B cell (primary cell): Measurements from ENCODE around the gene CEP44. TPM values are rescaled to one million over a fixed set of nuclear protein-coding genes. Genes with fewer than 3 reads are reported as not detected.

Experiments used
- ATAC-seq: fragments of 200-7000 bp; cut with Tn5 transposase; one replicate; pipeline ENCODE4 v1.10.0; 2021; ENCODE audit warnings: low read depth, mild to moderate bottlenecking, moderate number of reproducible peaks, moderate library complexity
- CTCF ChIA-PET: fragments of 350-600 bp; sonication (Branson Sonifier 250); formaldehyde crosslinking; loops from one replicate; lab custom pipeline; 2021; ENCODE audit warnings: antibody characterized with exemption, inconsistent platforms; lab: Charles Lee
- POLR2A ChIA-PET: fragments of 350-600 bp; sonication (Branson Sonifier 250); formaldehyde crosslinking; loops from one replicate; lab custom pipeline; 2021; ENCODE audit warnings: antibody characterized with exemption; lab: Charles Lee
- DNase-seq: peaks from one replicate; pipeline ENCODE4 v3.0.0; 2013
- H2AFZ ChIP-seq: 2 replicates; pipeline ENCODE4 v1.6.1; 2012; ENCODE audit warnings: mild to moderate bottlenecking, low read depth, low read length; ENCODE audit not compliant: insufficient read depth, poor library complexity, severe bottlenecking
- H3K27ac ChIP-seq, 2 donors: 1 replicate in 1 of 2; 2 replicates in 1 of 2; pipeline ENCODE4 v1.5.1; 2012 to 2013; ENCODE audit warnings: low read length in 2 of 2, mild to moderate bottlenecking in 2 of 2, moderate library complexity in 1 of 2
- H3K27me3 ChIP-seq, 4 experiments: fragments of 200-600 bp in 1 of 4; sonication (generic) in 1 of 4; replicated peaks in 1 of 4; 1 replicate in 2 of 4; 2 replicates in 2 of 4; pipeline versions ENCODE4 v1.6.1 to v1.7.0; 2013 to 2016; ENCODE audit warnings: low read length in 3 of 4, mild to moderate bottlenecking in 2 of 4, mixed read lengths in 1 of 4, moderate library complexity in 1 of 4; ENCODE audit not compliant: insufficient read depth in 4 of 4, control insufficient read depth in 3 of 4; ENCODE audit errors: control extremely low read depth in 1 of 4
- H3K36me3 ChIP-seq, 2 experiments: replicated peaks in 1 of 2; 1 replicate in 1 of 2; 2 replicates in 1 of 2; pipeline versions ENCODE4 v1.6.1 to v1.7.1; 2013; ENCODE audit warnings: low read length in 1 of 2; ENCODE audit not compliant: insufficient read depth in 2 of 2, control insufficient read depth in 1 of 2; ENCODE audit errors: control extremely low read depth in 1 of 2, extremely low read depth in 1 of 2
- H3K4me1 ChIP-seq, 2 donors: fragments of 200-600 bp in 1 of 2; sonication (generic) in 1 of 2; 1 replicate in 1 of 2; 2 replicates in 1 of 2; pipeline versions ENCODE4 v1.5.1 to v1.6.1; 2013 to 2017; ENCODE audit warnings: low read length in 2 of 2; ENCODE audit not compliant: control insufficient read depth in 2 of 2, insufficient read depth in 2 of 2
- H3K4me2 ChIP-seq: replicated peaks from 2 replicates; pipeline ENCODE3; 2012; ENCODE audit warnings: mild to moderate bottlenecking, low read depth, low read length; ENCODE audit not compliant: poor library complexity, severe bottlenecking
- H3K4me3 ChIP-seq, 5 experiments: fragments of 200-600 bp in 1 of 5; sonication (generic) in 1 of 5; 1 replicate in 3 of 5; 2 replicates in 2 of 5; pipeline versions ENCODE4 v1.5.1 to v1.7.0; 2011 to 2016; ENCODE audit warnings: low read length in 4 of 5, mild to moderate bottlenecking in 4 of 5, low read depth in 2 of 5, control low read depth in 1 of 5, moderate library complexity in 1 of 5; ENCODE audit not compliant: insufficient read depth in 1 of 5; ENCODE audit errors: control extremely low read depth in 1 of 5, extremely low read depth in 1 of 5
- H3K79me2 ChIP-seq: fragments of 200-600 bp; sonication (generic); one replicate; pipeline ENCODE4 v1.6.0; 2016; ENCODE audit warnings: low read length; ENCODE audit not compliant: control insufficient read depth, insufficient read depth
- H3K9ac ChIP-seq: fragments of 200-600 bp; sonication (generic); 2 replicates; pipeline ENCODE4 v1.6.1; 2017; ENCODE audit warnings: mild to moderate bottlenecking, low read length, moderate library complexity
- H3K9me3 ChIP-seq, 3 donors: one replicate each; pipeline versions ENCODE4 v1.6.1 to v1.7.1; 2013; ENCODE audit warnings: low read length in 2 of 3; ENCODE audit not compliant: control insufficient read depth in 2 of 3, insufficient read depth in 1 of 3; ENCODE audit errors: control extremely low read depth in 1 of 3
- H4K20me1 ChIP-seq: 2 replicates; pipeline ENCODE4 v1.6.0; 2012; ENCODE audit warnings: mild to moderate bottlenecking, low read length; ENCODE audit not compliant: insufficient read depth, control insufficient read depth, poor library complexity, severe bottlenecking
- H3K27ac Mint-ChIP-seq: one replicate; pipeline ENCODE4 v1.8.0; 2021; ENCODE audit warnings: mixed read lengths
- H3K27me3 Mint-ChIP-seq: one replicate; pipeline ENCODE4 v1.8.0; 2021; ENCODE audit warnings: mixed read lengths
- H3K4me1 Mint-ChIP-seq: one replicate; pipeline ENCODE4 v1.8.0; 2021; ENCODE audit warnings: mixed read lengths
- H3K4me3 Mint-ChIP-seq: one replicate; pipeline ENCODE4 v1.8.0; 2021; ENCODE audit warnings: mixed read lengths
- H3K9me3 Mint-ChIP-seq: one replicate; pipeline ENCODE4 v1.8.0; 2022; ENCODE audit warnings: mixed read lengths; ENCODE audit not compliant: insufficient read depth
- CTCF ChIP-seq: fragments of 200-600 bp; IDR thresholded peaks from one replicate; pipeline ENCODE4 v1.8.0; 2022; ENCODE audit warnings: antibody characterized with exemption, mild to moderate bottlenecking
- EZH2 ChIP-seq: IDR thresholded peaks from 2 replicates; pipeline ENCODE4 v1.6.1; 2012; ENCODE audit warnings: borderline replicate concordance, low read depth, mild to moderate bottlenecking, moderate library complexity, low read length; ENCODE audit not compliant: insufficient read depth, poor library complexity, severe bottlenecking
- WGBS: methylation state at CpG from one replicate; pipeline ENCODE4 v1.1.5; 2013; ENCODE audit warnings: missing lambda C conversion rate; ENCODE audit not compliant: insufficient coverage; 5-methylcytosine and 5-hydroxymethylcytosine counted together
- intact Hi-C: fragments of 100-400 bp; cut with micrococcal nuclease; formaldehyde crosslinking; loops from one replicate; pipeline ENCODE4 v1.10.0; 2022
- polyA plus RNA-seq: library from polyadenylated mRNA; depleted of rRNA; stranded (reverse); fragments of >200 nt; gene quantifications from 2 replicates; pipeline ENCODE4 v1.2.3, GENCODE V29; 2012
- total RNA-seq, 2 donors: library from RNA; stranded (reverse); fragments of 120-200 nt in 1 of 2; gene quantifications; 1 replicate in 1 of 2; 2 replicates in 1 of 2; pipeline versions ENCODE4 v1.2.3 to v1.2.4, GENCODE V29; 2013 to 2022

The CEP44 gene
- total and polyA plus RNA-seq, 2 donors (not counting 1 experiment from before 2014, with no cell fraction given) = 3.5 to 25.2 TPM

- no peaks in the 10 kb centered on the region for H3K4me1 Mint-ChIP-seq
- H3K27ac Mint-ChIP-seq = no peak overlapping the region
- ChIA-PET CTCF (no interaction called here), POLR2A (no interaction called here)
- no peak overlapping the region for H3K27ac ChIP-seq
- TF ChIP-seq EZH2 = no peak
- TF ChIP-seq CTCF = peak; percentile 70
- H3K9me3 Mint-ChIP-seq = no peaks in the 10 kb centered on the region
- ATAC-seq = no peak
- H3K4me2 ChIP-seq = no peak overlapping the region
- H3K4me1 ChIP-seq = no peaks in the 10 kb centered on the region
- peaks cover 0 to 4% (median 0%) of the 10 kb centered on the region in 3 donors for H3K9me3 ChIP-seq
- WGBS = no CpG with 5 or more reads among the region's 2 CpGs
- intact Hi-C loops = loop anchor here (2.0 to 5.0 kb wide), 3 partner anchors 268 to 1527 kb away; no protein-coding TSS in a partner anchor
- peak; percentile 12 for DNase-seq
- no peak overlapping the region for H3K4me3 Mint-ChIP-seq
- no peak overlapping the region for H3K4me3 ChIP-seq
- no peaks in the 10 kb centered on the region for H3K27me3 Mint-ChIP-seq
- H3K27me3 ChIP-seq = no peaks in the 10 kb centered on the region
- no peak overlapping the region for H2AFZ ChIP-seq
- H4K20me1 ChIP-seq = no peaks in the 10 kb centered on the region
- no peaks in the 10 kb centered on the region for H3K79me2 ChIP-seq
- no peak overlapping the region for H3K9ac ChIP-seq
- no peaks in the 10 kb centered on the region for H3K36me3 ChIP-seq
Measured at GRCh38 chr4:174365018-174365587, 81.4 kb downstream of the CEP44 start.

GRCh38 chr4:174369985-174370384 is 86.3 kb downstream of the CEP44 start:
- Histone ChIP-seq H3K4me2 (no peak overlapping the region), H4K20me1 (no peaks in the 10 kb centered on the region), H2AFZ (no peak overlapping the region), H3K27ac (no peak overlapping the region), H3K4me1 (no peaks in the 10 kb centered on the region), H3K9me3 (peaks cover 0 to 4% (median 0%) of the 10 kb centered on the region in 3 donors), H3K79me2 (no peaks in the 10 kb centered on the region), H3K4me3 (no peak overlapping the region), H3K36me3 (no peaks in the 10 kb centered on the region), H3K9ac (no peak overlapping the region), H3K27me3 (no peaks in the 10 kb centered on the region)
- CTCF ChIA-PET = no interaction called here
- no peak for DNase-seq
- H3K4me1 Mint-ChIP-seq = no peaks in the 10 kb centered on the region
- H3K9me3 Mint-ChIP-seq = no peaks in the 10 kb centered on the region
- intact Hi-C loops = loop anchor here (5.0 kb wide), 2 partner anchors 342 to 1522 kb away; no protein-coding TSS in a partner anchor
- no peak for TF ChIP-seq EZH2
- TF ChIP-seq CTCF = no peak
- H3K27me3 Mint-ChIP-seq = no peaks in the 10 kb centered on the region
- no peak overlapping the region for H3K4me3 Mint-ChIP-seq
- POLR2A ChIA-PET = no interaction called here
- WGBS = no CpG with 5 or more reads among the region's 2 CpGs
- no peak for ATAC-seq
- H3K27ac Mint-ChIP-seq = no peak overlapping the region
